ENCODE results near the gene SRGN. TPM values are rescaled to one million over a fixed set of nuclear protein-coding genes. Genes with fewer than 3 reads are reported as not detected.

The SRGN gene
- total and polyA plus RNA-seq, 10 of the 15 experiments (the other 5 are each of a cell fraction or from before 2014, with no cell fraction given): 382 to 2,414 (median 885) TPM

DNA sequence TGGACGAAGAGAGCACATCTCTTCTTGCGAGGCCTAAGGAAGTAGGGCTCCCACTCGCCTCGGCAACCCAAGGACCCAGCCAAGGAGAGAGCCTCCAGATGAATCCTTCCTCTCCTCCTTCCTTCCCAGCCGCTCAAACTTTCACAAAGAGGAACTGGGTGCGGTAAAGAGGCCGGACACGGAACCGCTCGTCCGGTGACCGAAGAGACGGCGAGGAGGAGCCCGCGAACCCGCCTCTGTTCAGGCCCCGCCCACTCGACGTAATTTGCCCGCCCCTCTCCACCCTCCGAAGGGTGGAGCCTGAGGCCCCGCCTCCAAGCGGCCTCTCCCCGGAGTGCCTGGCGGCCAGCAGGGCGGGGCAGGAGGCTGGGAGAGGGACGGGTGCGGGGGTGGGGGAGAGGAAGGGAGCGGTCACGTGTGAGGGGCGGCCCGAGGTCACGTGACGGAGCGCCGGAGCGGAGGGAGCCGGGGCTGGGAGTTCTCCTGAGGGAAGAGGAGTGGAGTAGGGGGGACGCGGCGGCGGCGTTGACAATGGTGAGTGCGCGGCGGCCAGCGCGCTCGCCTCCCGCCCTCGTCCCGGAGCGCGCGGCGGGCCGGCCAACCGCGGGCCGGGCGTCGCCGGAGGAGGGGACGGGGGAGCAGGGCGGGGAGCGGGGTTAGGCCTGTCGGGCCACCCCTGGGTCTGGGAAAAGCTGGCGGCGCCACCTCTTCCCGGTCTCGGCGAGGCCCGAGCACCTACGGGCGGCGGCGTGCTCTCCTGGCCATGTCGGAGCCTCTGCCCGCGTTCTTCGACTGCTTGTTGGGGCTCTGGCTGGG is 36.1 kb downstream of the SRGN start, which contains the start of gene VPS26A (continued):
- TF ChIP-seq, protein P1, sequence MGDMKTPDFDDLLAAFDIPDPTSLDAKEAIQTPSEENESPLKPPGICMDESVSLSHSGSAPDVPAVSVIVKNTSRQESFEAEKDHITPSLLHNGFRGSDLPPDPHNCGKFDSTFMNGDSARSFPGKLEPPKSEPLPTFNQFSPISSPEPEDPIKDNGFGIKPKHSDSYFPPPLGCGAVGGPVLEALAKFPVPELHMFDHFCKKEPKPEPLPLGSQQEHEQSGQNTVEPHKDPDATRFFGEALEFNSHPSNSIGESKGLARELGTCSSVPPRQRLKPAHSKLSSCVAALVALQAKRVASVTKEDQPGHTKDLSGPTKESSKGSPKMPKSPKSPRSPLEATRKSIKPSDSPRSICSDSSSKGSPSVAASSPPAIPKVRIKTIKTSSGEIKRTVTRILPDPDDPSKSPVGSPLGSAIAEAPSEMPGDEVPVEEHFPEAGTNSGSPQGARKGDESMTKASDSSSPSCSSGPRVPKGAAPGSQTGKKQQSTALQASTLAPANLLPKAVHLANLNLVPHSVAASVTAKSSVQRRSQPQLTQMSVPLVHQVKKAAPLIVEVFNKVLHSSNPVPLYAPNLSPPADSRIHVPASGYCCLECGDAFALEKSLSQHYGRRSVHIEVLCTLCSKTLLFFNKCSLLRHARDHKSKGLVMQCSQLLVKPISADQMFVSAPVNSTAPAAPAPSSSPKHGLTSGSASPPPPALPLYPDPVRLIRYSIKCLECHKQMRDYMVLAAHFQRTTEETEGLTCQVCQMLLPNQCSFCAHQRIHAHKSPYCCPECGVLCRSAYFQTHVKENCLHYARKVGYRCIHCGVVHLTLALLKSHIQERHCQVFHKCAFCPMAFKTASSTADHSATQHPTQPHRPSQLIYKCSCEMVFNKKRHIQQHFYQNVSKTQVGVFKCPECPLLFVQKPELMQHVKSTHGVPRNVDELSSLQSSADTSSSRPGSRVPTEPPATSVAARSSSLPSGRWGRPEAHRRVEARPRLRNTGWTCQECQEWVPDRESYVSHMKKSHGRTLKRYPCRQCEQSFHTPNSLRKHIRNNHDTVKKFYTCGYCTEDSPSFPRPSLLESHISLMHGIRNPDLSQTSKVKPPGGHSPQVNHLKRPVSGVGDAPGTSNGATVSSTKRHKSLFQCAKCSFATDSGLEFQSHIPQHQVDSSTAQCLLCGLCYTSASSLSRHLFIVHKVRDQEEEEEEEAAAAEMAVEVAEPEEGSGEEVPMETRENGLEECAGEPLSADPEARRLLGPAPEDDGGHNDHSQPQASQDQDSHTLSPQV (IDR thresholded peaks at IDR 0.05): no peak
- TF ChIP-seq SPI1 (IDR thresholded peaks at IDR 0.05; ENCODE audit: borderline replicate concordance, insufficient read depth, low read depth, low read length) (peak; percentile 88), SP1 (IDR thresholded peaks at IDR 0.05; ENCODE audit: low read depth, low read length) (peak; percentile 40), SMARCA5 (IDR thresholded peaks at IDR 0.05) (peak; percentile 40; the same call in 1 of the 2 replicates), POLR2A (IDR thresholded peaks at IDR 0.05; ENCODE audit: low read depth, low read length) (peak; percentile 88), IRF4 (IDR thresholded peaks at IDR 0.05; ENCODE audit: low read depth, low read length) (no peak), FOS (IDR thresholded peaks at IDR 0.05; ENCODE audit: borderline replicate concordance, extremely low read depth, insufficient read length) (peak; percentile 43), FOXM1 (IDR thresholded peaks at IDR 0.05; ENCODE audit: low read depth, low read length) (no peak), YBX1 (IDR thresholded peaks at IDR 0.05) (no peak), RCOR1 (conservative IDR thresholded peaks at IDR 0.05; ENCODE audit: low read depth, low read length) (no peak), BACH1 (IDR thresholded peaks at IDR 0.05; ENCODE audit: borderline replicate concordance) (0 out of 2 replicates have a peak, but pooled peaks have one; percentile 63), SMAD1 (IDR thresholded peaks at IDR 0.05; ENCODE audit: low read depth, partially characterized antibody) (peak; percentile 38), SMAD5 (IDR thresholded peaks at IDR 0.05; ENCODE audit: low read depth) (no peak)
- TF ChIP-seq, protein P2, sequence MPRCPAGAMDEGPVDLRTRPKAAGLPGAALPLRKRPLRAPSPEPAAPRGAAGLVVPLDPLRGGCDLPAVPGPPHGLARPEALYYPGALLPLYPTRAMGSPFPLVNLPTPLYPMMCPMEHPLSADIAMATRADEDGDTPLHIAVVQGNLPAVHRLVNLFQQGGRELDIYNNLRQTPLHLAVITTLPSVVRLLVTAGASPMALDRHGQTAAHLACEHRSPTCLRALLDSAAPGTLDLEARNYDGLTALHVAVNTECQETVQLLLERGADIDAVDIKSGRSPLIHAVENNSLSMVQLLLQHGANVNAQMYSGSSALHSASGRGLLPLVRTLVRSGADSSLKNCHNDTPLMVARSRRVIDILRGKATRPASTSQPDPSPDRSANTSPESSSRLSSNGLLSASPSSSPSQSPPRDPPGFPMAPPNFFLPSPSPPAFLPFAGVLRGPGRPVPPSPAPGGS (IDR thresholded peaks at IDR 0.05; ENCODE audit: borderline replicate concordance, insufficient read depth, low read depth, low read length, poor library complexity, severe bottlenecking): peak; percentile 7
- TF ChIP-seq, protein P3, sequence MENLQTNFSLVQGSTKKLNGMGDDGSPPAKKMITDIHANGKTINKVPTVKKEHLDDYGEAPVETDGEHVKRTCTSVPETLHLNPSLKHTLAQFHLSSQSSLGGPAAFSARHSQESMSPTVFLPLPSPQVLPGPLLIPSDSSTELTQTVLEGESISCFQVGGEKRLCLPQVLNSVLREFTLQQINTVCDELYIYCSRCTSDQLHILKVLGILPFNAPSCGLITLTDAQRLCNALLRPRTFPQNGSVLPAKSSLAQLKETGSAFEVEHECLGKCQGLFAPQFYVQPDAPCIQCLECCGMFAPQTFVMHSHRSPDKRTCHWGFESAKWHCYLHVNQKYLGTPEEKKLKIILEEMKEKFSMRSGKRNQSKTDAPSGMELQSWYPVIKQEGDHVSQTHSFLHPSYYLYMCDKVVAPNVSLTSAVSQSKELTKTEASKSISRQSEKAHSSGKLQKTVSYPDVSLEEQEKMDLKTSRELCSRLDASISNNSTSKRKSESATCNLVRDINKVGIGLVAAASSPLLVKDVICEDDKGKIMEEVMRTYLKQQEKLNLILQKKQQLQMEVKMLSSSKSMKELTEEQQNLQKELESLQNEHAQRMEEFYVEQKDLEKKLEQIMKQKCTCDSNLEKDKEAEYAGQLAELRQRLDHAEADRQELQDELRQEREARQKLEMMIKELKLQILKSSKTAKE (IDR thresholded peaks at IDR 0.05; ENCODE audit: low read depth, poor library complexity, severe bottlenecking): peak; percentile 48

Data from GM12878 (cell line).